ENCODE measurements around the gene SPINK4.

GRCh38 chr9:33288828-33289483 is 49.0 kb downstream of the SPINK4 start:
- TF ChIP-seq, protein P1, sequence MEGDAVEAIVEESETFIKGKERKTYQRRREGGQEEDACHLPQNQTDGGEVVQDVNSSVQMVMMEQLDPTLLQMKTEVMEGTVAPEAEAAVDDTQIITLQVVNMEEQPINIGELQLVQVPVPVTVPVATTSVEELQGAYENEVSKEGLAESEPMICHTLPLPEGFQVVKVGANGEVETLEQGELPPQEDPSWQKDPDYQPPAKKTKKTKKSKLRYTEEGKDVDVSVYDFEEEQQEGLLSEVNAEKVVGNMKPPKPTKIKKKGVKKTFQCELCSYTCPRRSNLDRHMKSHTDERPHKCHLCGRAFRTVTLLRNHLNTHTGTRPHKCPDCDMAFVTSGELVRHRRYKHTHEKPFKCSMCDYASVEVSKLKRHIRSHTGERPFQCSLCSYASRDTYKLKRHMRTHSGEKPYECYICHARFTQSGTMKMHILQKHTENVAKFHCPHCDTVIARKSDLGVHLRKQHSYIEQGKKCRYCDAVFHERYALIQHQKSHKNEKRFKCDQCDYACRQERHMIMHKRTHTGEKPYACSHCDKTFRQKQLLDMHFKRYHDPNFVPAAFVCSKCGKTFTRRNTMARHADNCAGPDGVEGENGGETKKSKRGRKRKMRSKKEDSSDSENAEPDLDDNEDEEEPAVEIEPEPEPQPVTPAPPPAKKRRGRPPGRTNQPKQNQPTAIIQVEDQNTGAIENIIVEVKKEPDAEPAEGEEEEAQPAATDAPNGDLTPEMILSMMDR (IDR thresholded peaks at IDR 0.05) = no peak
- TF ChIP-seq EZH2 (IDR thresholded peaks at IDR 0.05) = no peak
